Hepatocyte (in vitro differentiated cells): Measurements from ENCODE around the gene KLRK1.

Source experiments
- EZH2phosphoT487 ChIP-seq: fragments of 200-600 bp; sonication (generic); IDR thresholded peaks from one replicate; pipeline ENCODE4 v1.6.1; 2018; ENCODE audit warnings: antibody characterized with exemption, mild to moderate bottlenecking, low read depth, moderate library complexity; ENCODE audit not compliant: unreplicated experiment, severe bottlenecking
- TF ChIP-seq, protein P1 (sequence below): fragments of 200-600 bp; sonication (generic); IDR thresholded peaks from 2 replicates; pipeline ENCODE4 v1.5.1; 2016; ENCODE audit warnings: antibody characterized with exemption, mild to moderate bottlenecking; ENCODE audit not compliant: poor library complexity

DNA sequence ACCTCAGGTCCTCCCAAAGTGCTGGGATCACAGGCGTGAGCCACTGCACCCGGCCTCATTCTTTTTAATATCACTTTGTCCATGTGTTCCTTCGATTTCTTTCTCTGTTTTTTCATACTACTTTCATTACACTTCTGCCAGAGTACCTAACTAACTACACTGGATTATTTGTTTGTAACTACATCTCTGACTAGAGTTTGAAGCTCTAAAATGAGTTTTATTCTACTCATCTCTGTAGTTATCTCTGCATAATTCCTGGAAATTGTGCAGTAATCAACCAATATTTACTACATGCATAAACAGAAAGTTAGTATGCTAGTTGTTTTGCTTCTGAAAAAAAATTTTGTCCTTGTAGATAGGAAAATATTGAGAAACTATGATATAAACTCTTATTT is 15.2 kb downstream of the KLRK1 start:
- TF ChIP-seq, protein P1, sequence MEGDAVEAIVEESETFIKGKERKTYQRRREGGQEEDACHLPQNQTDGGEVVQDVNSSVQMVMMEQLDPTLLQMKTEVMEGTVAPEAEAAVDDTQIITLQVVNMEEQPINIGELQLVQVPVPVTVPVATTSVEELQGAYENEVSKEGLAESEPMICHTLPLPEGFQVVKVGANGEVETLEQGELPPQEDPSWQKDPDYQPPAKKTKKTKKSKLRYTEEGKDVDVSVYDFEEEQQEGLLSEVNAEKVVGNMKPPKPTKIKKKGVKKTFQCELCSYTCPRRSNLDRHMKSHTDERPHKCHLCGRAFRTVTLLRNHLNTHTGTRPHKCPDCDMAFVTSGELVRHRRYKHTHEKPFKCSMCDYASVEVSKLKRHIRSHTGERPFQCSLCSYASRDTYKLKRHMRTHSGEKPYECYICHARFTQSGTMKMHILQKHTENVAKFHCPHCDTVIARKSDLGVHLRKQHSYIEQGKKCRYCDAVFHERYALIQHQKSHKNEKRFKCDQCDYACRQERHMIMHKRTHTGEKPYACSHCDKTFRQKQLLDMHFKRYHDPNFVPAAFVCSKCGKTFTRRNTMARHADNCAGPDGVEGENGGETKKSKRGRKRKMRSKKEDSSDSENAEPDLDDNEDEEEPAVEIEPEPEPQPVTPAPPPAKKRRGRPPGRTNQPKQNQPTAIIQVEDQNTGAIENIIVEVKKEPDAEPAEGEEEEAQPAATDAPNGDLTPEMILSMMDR = no peak
- TF ChIP-seq EZH2phosphoT487 = no peak
